Measurements from ENCODE around the gene SLC29A3.

The SLC29A3 gene

DNA sequence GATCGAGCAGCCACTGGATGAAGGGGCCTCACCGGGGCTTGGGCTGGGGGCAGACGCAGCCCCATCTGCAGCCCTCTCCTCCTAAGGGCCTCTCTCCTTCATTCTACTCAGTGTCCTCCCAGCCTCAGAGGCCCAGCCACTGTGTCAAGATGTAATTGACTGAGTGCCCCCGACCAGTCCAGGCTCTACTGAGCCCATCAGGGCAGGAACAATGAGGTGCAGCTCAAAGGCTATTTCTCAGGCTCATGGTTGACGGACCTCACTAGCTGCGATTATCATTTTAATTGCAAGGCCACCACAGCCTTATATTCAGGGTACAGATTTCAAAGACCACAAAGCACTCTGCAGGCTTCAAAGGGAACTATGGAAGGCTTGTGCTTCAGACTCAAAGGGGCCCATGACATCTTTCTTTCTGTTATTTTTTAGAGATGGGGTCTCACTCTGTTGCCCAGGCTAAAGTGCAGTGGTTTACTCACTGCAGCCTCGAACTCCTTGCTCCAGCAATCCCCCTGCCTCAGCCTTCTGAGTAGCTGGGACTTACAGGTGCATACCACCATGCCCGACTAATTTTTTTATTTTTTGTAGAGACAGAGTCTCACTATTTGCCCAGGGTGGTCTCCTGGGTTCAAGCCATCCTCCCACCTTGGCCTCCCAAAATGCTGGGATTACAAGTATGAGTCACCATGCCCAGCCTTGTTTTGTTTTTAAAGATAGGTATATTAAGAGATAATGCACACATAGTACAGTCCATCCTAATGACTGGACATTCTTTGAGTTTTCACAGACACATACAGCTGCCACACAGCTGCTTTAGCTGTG lies 23.7 kb downstream of the SLC29A3 start:
- TF ChIP-seq FOXM1 (IDR thresholded peaks at IDR 0.05; ENCODE audit: borderline replicate concordance, low read depth): no peak
- TF ChIP-seq RAD21 (IDR thresholded peaks at IDR 0.05; ENCODE audit: low read depth): no peak
- TF ChIP-seq EGR1 (IDR thresholded peaks at IDR 0.05): no peak
- no peak for TF ChIP-seq CREB1 (IDR thresholded peaks at IDR 0.05; ENCODE audit: low read depth)
- TF ChIP-seq, protein P1, sequence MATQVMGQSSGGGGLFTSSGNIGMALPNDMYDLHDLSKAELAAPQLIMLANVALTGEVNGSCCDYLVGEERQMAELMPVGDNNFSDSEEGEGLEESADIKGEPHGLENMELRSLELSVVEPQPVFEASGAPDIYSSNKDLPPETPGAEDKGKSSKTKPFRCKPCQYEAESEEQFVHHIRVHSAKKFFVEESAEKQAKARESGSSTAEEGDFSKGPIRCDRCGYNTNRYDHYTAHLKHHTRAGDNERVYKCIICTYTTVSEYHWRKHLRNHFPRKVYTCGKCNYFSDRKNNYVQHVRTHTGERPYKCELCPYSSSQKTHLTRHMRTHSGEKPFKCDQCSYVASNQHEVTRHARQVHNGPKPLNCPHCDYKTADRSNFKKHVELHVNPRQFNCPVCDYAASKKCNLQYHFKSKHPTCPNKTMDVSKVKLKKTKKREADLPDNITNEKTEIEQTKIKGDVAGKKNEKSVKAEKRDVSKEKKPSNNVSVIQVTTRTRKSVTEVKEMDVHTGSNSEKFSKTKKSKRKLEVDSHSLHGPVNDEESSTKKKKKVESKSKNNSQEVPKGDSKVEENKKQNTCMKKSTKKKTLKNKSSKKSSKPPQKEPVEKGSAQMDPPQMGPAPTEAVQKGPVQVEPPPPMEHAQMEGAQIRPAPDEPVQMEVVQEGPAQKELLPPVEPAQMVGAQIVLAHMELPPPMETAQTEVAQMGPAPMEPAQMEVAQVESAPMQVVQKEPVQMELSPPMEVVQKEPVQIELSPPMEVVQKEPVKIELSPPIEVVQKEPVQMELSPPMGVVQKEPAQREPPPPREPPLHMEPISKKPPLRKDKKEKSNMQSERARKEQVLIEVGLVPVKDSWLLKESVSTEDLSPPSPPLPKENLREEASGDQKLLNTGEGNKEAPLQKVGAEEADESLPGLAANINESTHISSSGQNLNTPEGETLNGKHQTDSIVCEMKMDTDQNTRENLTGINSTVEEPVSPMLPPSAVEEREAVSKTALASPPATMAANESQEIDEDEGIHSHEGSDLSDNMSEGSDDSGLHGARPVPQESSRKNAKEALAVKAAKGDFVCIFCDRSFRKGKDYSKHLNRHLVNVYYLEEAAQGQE (IDR thresholded peaks at IDR 0.05; ENCODE audit: low read depth): no peak
- no peak for TF ChIP-seq NFIC (IDR thresholded peaks at IDR 0.05)
- TF ChIP-seq ZBTB7A (IDR thresholded peaks at IDR 0.05; ENCODE audit: low read depth): no peak
- TF ChIP-seq CEBPB (IDR thresholded peaks at IDR 0.05): no peak
- no peak for TF ChIP-seq EP300 (IDR thresholded peaks at IDR 0.05; ENCODE audit: borderline replicate concordance)
- TF ChIP-seq, protein P2, sequence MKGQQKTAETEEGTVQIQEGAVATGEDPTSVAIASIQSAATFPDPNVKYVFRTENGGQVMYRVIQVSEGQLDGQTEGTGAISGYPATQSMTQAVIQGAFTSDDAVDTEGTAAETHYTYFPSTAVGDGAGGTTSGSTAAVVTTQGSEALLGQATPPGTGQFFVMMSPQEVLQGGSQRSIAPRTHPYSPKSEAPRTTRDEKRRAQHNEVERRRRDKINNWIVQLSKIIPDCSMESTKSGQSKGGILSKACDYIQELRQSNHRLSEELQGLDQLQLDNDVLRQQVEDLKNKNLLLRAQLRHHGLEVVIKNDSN (IDR thresholded peaks at IDR 0.05): no peak
- no peak for TF ChIP-seq TCF12 (IDR thresholded peaks at IDR 0.05; ENCODE audit: low read depth)
- TF ChIP-seq TAF1 (IDR thresholded peaks at IDR 0.05; ENCODE audit: low read depth): no peak
- no peak for TF ChIP-seq TEAD4 (IDR thresholded peaks at IDR 0.05)

DNA sequence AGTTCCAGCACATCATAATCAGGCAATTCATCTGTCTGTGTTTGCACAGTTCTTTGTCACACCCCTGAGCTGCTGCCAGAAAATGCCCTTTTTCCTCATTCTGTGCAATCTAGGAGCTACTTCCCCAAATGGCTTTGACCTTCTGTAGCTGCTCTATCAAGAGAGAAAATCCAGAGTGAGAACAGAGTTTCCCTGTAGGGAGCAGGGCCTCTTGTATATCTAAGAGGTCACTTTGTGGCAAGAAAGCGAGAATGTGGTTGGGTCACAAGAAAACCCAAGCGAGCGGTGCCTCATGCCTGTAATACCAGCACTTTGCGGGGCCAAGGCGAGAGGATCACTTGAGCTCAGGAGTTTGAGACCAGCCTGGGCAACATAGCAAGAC lies 24.3 kb downstream of the SLC29A3 start:
- TF ChIP-seq TEAD4 (IDR thresholded peaks at IDR 0.05) (no peak), TAF1 (IDR thresholded peaks at IDR 0.05; ENCODE audit: low read depth) (no peak), CEBPB (IDR thresholded peaks at IDR 0.05) (no peak), CREB1 (IDR thresholded peaks at IDR 0.05; ENCODE audit: low read depth) (no peak), RAD21 (IDR thresholded peaks at IDR 0.05; ENCODE audit: low read depth) (no peak), ZBTB7A (IDR thresholded peaks at IDR 0.05; ENCODE audit: low read depth) (no peak), EP300 (IDR thresholded peaks at IDR 0.05; ENCODE audit: borderline replicate concordance) (no peak), FOXM1 (IDR thresholded peaks at IDR 0.05; ENCODE audit: borderline replicate concordance, low read depth) (no peak), YY1 (IDR thresholded peaks at IDR 0.05; ENCODE audit: low read depth) (no peak), EGR1 (IDR thresholded peaks at IDR 0.05) (no peak), NFIC (IDR thresholded peaks at IDR 0.05) (no peak)
- TF ChIP-seq, protein P2 (IDR thresholded peaks at IDR 0.05): no peak
- TF ChIP-seq, protein P1 (IDR thresholded peaks at IDR 0.05; ENCODE audit: low read depth): no peak

DNA sequence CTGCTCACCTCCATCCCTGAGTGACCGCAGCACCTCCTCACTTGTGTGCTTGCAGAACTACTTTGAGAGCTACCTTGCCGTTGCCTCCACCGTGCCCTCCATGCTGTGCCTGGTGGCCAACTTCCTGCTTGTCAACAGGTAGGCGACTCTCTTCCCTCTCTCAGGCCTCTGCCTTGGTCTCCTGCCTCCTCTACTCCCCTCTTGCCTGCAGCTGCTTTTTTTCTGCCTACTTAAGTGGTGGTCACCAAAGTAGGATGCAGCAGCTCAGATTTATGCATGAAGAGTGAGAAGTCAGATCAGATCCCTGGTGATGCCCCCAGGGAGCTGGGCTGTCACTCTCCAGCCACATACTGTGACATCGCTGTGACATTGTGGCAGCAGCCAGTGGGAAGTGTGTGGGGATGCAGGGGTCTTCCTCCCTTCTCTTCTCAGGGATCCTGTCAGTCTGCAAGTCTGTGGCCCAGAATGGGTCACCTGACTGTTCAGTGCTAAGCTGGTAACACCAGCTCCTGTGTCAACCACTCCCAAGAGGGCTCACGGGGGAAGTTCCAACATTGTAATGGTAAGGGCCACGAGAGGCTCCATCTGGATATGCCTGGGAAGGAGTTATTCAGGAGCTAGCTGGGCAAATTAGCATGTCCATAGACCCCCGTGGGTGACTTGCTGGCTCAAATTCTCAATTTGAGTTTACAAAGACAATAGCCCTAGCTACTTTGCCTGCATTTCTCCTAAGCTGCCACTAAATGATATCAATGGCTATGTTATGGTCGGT lies 25.3 kb downstream of the SLC29A3 start:
- no peak for TF ChIP-seq TAF1 (IDR thresholded peaks at IDR 0.05; ENCODE audit: low read depth)
- TF ChIP-seq TCF12 (IDR thresholded peaks at IDR 0.05; ENCODE audit: low read depth): no peak
- no peak for TF ChIP-seq CEBPB (IDR thresholded peaks at IDR 0.05)
- TF ChIP-seq TEAD4 (IDR thresholded peaks at IDR 0.05): no peak
- TF ChIP-seq NFIC (IDR thresholded peaks at IDR 0.05): no peak
- TF ChIP-seq, protein P1 (IDR thresholded peaks at IDR 0.05; ENCODE audit: low read depth): no peak
- TF ChIP-seq, protein P2 (IDR thresholded peaks at IDR 0.05): no peak
- TF ChIP-seq EGR1 (IDR thresholded peaks at IDR 0.05): no peak
- no peak for TF ChIP-seq ZBTB7A (IDR thresholded peaks at IDR 0.05; ENCODE audit: low read depth)
- TF ChIP-seq YY1 (IDR thresholded peaks at IDR 0.05; ENCODE audit: low read depth): no peak
- TF ChIP-seq, protein P3, sequence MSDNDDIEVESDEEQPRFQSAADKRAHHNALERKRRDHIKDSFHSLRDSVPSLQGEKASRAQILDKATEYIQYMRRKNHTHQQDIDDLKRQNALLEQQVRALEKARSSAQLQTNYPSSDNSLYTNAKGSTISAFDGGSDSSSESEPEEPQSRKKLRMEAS (IDR thresholded peaks at IDR 0.05): no peak
- TF ChIP-seq RAD21 (IDR thresholded peaks at IDR 0.05; ENCODE audit: low read depth): no peak
- TF ChIP-seq CREB1 (IDR thresholded peaks at IDR 0.05; ENCODE audit: low read depth): no peak
- no peak for TF ChIP-seq EP300 (IDR thresholded peaks at IDR 0.05; ENCODE audit: borderline replicate concordance)
- TF ChIP-seq FOXM1 (IDR thresholded peaks at IDR 0.05; ENCODE audit: borderline replicate concordance, low read depth): no peak

Measured in Ishikawa (cell line).